ENCODE measurements around the gene HOXB3.
A peak's percentile ranks its signal among the peaks of the same experiment; 100 is the strongest.

Gene HOXB3

GRCh38 chr17:48549914-48550501, 40.0 kb downstream of the HOXB3 start (continued):
- TF ChIP-seq ZNF155 (tag by site-specific recombination; IDR thresholded peaks at IDR 0.05) = no peak
- no peak for TF ChIP-seq ELK4 (IDR thresholded peaks at IDR 0.05; ENCODE audit: borderline replicate concordance, low read depth, low read length)
- TF ChIP-seq ZSCAN23 (tag by site-specific recombination; IDR thresholded peaks at IDR 0.05) = no peak
- TF ChIP-seq ZNF580 (tag by site-specific recombination; IDR thresholded peaks at IDR 0.05) = no peak
- no peak for TF ChIP-seq ZNF571 (tag by site-specific recombination; IDR thresholded peaks at IDR 0.05)
- no peak for TF ChIP-seq ZNF596 (tag by site-specific recombination; IDR thresholded peaks at IDR 0.05)
- TF ChIP-seq ZNF707 (tag by site-specific recombination; IDR thresholded peaks at IDR 0.05) = peak; percentile 72; the same call in 1 of the 2 replicates
- 0 out of 2 replicates have a peak, but pooled peaks have one; percentile 16 for TF ChIP-seq IKZF3 (tag by site-specific recombination; IDR thresholded peaks at IDR 0.05)
- TF ChIP-seq GLIS2 (tag by site-specific recombination; IDR thresholded peaks at IDR 0.05) = 0 out of 2 replicates have a peak, but pooled peaks have one; percentile 25

- peaks cover 15 to 45% of the 10 kb centered on the region in 2 experiments for H3K36me3 ChIP-seq (ENCODE audit: control insufficient read depth in 2 of 2, insufficient read depth in 1 of 2, low read length in 2 of 2)
- no peak overlapping the region for H3K4me3 ChIP-seq (ENCODE audit: low read depth, low read length)
- CTCF ChIA-PET = interaction anchor here (0.6 to 1.1 kb wide), 2 partner anchors 8 to 42 kb away, joined by 3 to 4 read pairs; no protein-coding TSS in a partner anchor
- POLR2A ChIA-PET = no interaction called here
- H3K9me3 ChIP-seq (ENCODE audit: control insufficient read depth, insufficient read depth, low read depth, low read length) = no peaks in the 10 kb centered on the region
- H3K27ac ChIP-seq (ENCODE audit: extremely low read depth, low read depth, low read length) = peak overlapping the region; percentile 100
- peaks cover 54% of the 10 kb centered on the region for H3K4me1 ChIP-seq (ENCODE audit: control insufficient read depth, insufficient read depth, low read length)
- TF ChIP-seq KLF7 (tag by site-specific recombination; IDR thresholded peaks at IDR 0.05; ENCODE audit: borderline replicate concordance) (no peak), PRDM6 (tag by site-specific recombination; IDR thresholded peaks at IDR 0.05) (peak; percentile 82), ZNF837 (tag by site-specific recombination; IDR thresholded peaks at IDR 0.05) (no peak), KLF9 (tag by site-specific recombination; IDR thresholded peaks at IDR 0.05; ENCODE audit: low read depth) (no peak), SP3 (tag by site-specific recombination; IDR thresholded peaks at IDR 0.05) (no peak), YY2 (tag by site-specific recombination; IDR thresholded peaks at IDR 0.05) (no peak), ZNF302 (tag by site-specific recombination; IDR thresholded peaks at IDR 0.05; ENCODE audit: low read depth) (no peak), ZNF140 (tag by site-specific recombination; IDR thresholded peaks at IDR 0.05) (no peak), ZNF544 (tag by site-specific recombination; IDR thresholded peaks at IDR 0.05) (no peak), ZNF692 (tag by site-specific recombination; IDR thresholded peaks at IDR 0.05) (no peak), SALL2 (tag by site-specific recombination; IDR thresholded peaks at IDR 0.05; ENCODE audit: borderline replicate concordance) (no peak), ZNF510 (tag by site-specific recombination; IDR thresholded peaks at IDR 0.05; ENCODE audit: insufficient replicate concordance) (no peak), ZEB2 (tag by site-specific recombination; IDR thresholded peaks at IDR 0.05) (no peak), BCL6B (tag by site-specific recombination; IDR thresholded peaks at IDR 0.05) (no peak), ZNF501 (tag by site-specific recombination; IDR thresholded peaks at IDR 0.05) (no peak), ZNF707 (tag by site-specific recombination; IDR thresholded peaks at IDR 0.05) (no peak), ZNF658 (tag by site-specific recombination; IDR thresholded peaks at IDR 0.05) (no peak), ZBTB6 (tag by site-specific recombination; IDR thresholded peaks at IDR 0.05) (peak; percentile 59; the same call in 1 of the 2 replicates), ZNF571 (tag by site-specific recombination; IDR thresholded peaks at IDR 0.05) (no peak), FEZF1 (tag by site-specific recombination; IDR thresholded peaks at IDR 0.05) (peak; percentile 80), EGR2 (tag by site-specific recombination; IDR thresholded peaks at IDR 0.05; ENCODE audit: low read depth) (no peak), ZNF19 (tag by site-specific recombination; IDR thresholded peaks at IDR 0.05; ENCODE audit: low read depth) (no peak), ZNF311 (tag by site-specific recombination; IDR thresholded peaks at IDR 0.05; ENCODE audit: borderline replicate concordance) (no peak), ZNF157 (tag by site-specific recombination; IDR thresholded peaks at IDR 0.05) (no peak)
These were observed 40.8 kb downstream of the HOXB3 start for GRCh38 chr17:48549281-48549630.

Data from HEK293 (cell line).